VCaP (cell line): ENCODE data around the gene CORO2B.

Experiments used
- H3K27ac ChIP-seq: fragments of 450-650 bp; 2 replicates; pipeline ENCODE4 v1.5.1; 2017
- TF ChIP-seq, protein P1 (sequence below): fragments of 450-650 bp; conservative IDR thresholded peaks from 2 replicates; pipeline ENCODE4 v1.5.1; 2017; ENCODE audit warnings: mild to moderate bottlenecking, moderate library complexity

CORO2B gene

DNA sequence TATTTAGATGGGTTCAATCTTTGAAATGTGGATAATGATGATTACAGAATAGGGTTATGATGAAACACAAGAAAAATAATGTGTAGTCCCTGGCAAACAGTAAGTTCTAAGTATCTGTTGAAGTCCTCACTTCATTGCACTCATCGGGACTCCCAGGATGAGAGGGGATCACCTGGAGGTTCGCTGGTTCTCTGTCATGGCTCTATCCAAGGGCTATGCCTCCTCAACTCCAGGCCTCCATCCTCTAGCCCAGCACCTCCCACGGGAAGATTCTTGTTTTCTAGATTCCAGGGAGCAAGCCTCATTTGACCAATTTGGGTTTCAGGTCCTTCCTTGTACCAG is 196.4 kb downstream of the CORO2B start:
- H3K27ac ChIP-seq, result no peak overlapping the region
- TF ChIP-seq, protein P1, sequence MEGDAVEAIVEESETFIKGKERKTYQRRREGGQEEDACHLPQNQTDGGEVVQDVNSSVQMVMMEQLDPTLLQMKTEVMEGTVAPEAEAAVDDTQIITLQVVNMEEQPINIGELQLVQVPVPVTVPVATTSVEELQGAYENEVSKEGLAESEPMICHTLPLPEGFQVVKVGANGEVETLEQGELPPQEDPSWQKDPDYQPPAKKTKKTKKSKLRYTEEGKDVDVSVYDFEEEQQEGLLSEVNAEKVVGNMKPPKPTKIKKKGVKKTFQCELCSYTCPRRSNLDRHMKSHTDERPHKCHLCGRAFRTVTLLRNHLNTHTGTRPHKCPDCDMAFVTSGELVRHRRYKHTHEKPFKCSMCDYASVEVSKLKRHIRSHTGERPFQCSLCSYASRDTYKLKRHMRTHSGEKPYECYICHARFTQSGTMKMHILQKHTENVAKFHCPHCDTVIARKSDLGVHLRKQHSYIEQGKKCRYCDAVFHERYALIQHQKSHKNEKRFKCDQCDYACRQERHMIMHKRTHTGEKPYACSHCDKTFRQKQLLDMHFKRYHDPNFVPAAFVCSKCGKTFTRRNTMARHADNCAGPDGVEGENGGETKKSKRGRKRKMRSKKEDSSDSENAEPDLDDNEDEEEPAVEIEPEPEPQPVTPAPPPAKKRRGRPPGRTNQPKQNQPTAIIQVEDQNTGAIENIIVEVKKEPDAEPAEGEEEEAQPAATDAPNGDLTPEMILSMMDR, result no peak

GRCh38 chr15:68775671-68776476 is 197.1 kb downstream of the CORO2B start:
- TF ChIP-seq, protein P1, result no peak
- no peak overlapping the region for H3K27ac ChIP-seq

DNA sequence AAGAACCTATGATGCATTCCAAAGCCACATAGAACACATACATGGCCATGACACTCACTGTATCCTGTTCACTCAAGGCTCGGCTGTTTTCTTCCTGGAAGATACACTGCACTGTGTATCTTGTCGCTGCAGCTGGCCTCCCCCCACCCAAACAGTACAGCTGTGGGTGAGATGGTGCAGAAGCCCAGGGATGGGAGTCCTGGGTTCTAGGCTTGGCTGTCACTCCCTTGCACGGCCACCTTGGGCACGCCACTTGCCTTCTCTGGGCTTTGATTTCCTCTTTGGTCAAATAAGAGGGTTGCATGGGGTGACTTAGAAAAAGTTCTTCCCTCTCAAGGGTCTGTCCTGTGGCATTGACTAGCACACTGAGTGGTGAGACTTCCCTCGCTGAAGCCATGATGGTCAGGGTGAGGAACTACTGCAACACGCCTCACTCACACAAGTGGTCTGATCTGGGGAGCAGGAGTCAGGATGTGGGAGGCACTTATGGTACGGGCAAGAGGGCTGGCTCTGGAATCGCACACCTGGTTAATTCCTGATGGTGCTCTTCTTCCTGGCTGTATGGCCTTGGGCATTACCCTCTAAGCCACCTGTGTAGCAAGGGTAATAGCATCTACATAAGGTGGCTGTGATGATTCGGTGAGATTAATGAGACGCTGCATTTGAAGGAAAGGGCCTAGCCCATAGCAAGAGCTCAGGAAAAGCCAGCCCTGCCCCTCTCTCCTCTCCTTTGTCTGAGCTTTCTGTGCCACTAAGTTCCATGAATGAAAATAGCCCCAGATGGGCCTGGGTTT is 197.9 kb downstream of the CORO2B start:
- no peak overlapping the region for H3K27ac ChIP-seq
- TF ChIP-seq, protein P1, result no peak
